Calu3 (cell line): ENCODE results near the gene ZCCHC24. TPM values are rescaled to one million over a fixed set of nuclear protein-coding genes. Genes with fewer than 3 reads are reported as not detected.

Experiments used
- BruUV-seq: library from RNA; stranded (reverse); fragments of 400-500 nt; replicated peaks from 2 replicates; lab custom pipeline; 2021; lab: Mats Ljungman, UMichigan
- CTCF ChIA-PET: fragments of 300-600 bp; sonication (Branson Sonifier 250); formaldehyde crosslinking; loops from one replicate; lab custom pipeline; 2022; ENCODE audit warnings: antibody characterized with exemption; lab: Charles Lee
- DNase-seq: peaks from one replicate; pipeline ENCODE4 v3.0.0; 2022
- H3K27ac Mint-ChIP-seq: one replicate; pipeline ENCODE4 v1.8.0; 2022; ENCODE audit warnings: mixed read lengths; ENCODE audit not compliant: unreplicated experiment
- H3K27me3 Mint-ChIP-seq: one replicate; pipeline ENCODE4 v1.8.0; 2022; ENCODE audit warnings: mixed read lengths; ENCODE audit not compliant: unreplicated experiment
- H3K36me3 Mint-ChIP-seq: one replicate; pipeline ENCODE4 v1.8.0; 2022; ENCODE audit warnings: mild to moderate bottlenecking, moderate library complexity, mixed read lengths; ENCODE audit not compliant: insufficient read depth, unreplicated experiment
- H3K4me1 Mint-ChIP-seq: one replicate; pipeline ENCODE4 v1.8.0; 2022; ENCODE audit warnings: mild to moderate bottlenecking, low read depth, mixed read lengths; ENCODE audit not compliant: unreplicated experiment
- H3K4me3 Mint-ChIP-seq: one replicate; pipeline ENCODE4 v1.8.0; 2022; ENCODE audit warnings: mild to moderate bottlenecking, low read depth, moderate library complexity, mixed read lengths; ENCODE audit not compliant: unreplicated experiment
- H3K9me3 Mint-ChIP-seq: one replicate; pipeline ENCODE4 v1.8.0; 2022; ENCODE audit warnings: low read depth, mixed read lengths; ENCODE audit not compliant: unreplicated experiment
- CTCF ChIP-seq: fragments of 200-600 bp; IDR thresholded peaks from one replicate; pipeline ENCODE4 v1.8.0; 2022; ENCODE audit warnings: antibody characterized with exemption; ENCODE audit not compliant: unreplicated experiment
- intact Hi-C: fragments of 100-400 bp; cut with micrococcal nuclease; formaldehyde crosslinking; loops from one replicate; pipeline ENCODE4 v1.10.0; 2022; ENCODE audit not compliant: unreplicated experiment
- total RNA-seq: library from RNA; stranded (reverse); gene quantifications from 2 replicates; pipeline ENCODE4 v1.2.3, GENCODE V29; 2022

The ZCCHC24 gene
- total RNA-seq, 1 experiment from 2014 or later, result 1.4 TPM

DNA sequence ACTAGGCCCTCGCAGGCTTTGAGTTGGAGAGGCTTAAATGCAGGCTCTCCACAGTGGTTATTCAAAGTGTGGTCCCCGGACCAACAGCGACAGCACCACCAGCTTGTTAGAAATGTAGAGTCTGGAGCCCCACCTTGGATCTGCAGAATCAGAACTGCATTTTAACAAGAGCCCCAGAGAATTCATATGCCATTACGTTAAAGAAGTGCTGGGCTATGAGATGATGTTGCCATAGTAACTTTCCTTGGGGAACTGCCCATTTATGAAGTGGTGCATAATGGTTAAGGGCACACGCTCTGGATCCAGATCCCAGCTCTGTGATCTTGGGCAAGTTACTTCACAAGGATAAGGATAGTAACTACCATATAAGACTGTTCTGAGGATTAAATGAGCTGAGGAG is 48.9 kb downstream of the ZCCHC24 start:
- no peak for DNase-seq
- no peak for TF ChIP-seq CTCF
- no peak overlapping the region for H3K4me3 Mint-ChIP-seq
- no peaks in the 10 kb centered on the region for H3K9me3 Mint-ChIP-seq
- intact Hi-C loops, result no loop called here
- no TSS peak for BruUV-seq
- H3K36me3 Mint-ChIP-seq, result no peaks in the 10 kb centered on the region
- CTCF ChIA-PET, result interaction anchor here (1.5 kb wide), 1 partner anchor 22 kb away, joined by 4 read pairs; no protein-coding TSS in a partner anchor
- no peaks in the 10 kb centered on the region for H3K4me1 Mint-ChIP-seq
- H3K27me3 Mint-ChIP-seq, result peaks cover 45% of the 10 kb centered on the region
- no peak overlapping the region for H3K27ac Mint-ChIP-seq

DNA sequence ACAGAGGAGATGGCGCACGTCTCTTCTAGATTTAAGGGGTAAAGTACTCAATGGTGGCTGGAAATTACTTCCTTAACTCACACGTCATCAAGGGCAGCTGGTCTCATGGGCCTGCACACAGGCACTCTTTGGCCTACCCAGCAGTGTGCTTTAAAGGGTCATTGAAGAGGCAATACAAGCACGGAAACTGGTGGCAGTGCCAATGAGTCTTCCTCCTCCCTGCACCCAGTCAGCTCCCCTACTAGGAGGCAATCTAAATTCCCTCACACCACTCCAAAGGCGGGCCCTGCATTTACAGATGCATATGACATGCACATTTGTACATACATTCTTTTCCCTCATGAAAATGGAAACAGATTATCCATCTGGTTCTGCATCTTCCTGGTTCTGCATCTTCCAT is 50.8 kb downstream of the ZCCHC24 start:
- CTCF ChIA-PET, result no interaction called here
- intact Hi-C loops, result no loop called here
- BruUV-seq, result no TSS peak
- peaks cover 52% of the 10 kb centered on the region for H3K27me3 Mint-ChIP-seq
- no peaks in the 10 kb centered on the region for H3K4me1 Mint-ChIP-seq
- no peaks in the 10 kb centered on the region for H3K9me3 Mint-ChIP-seq
- peaks cover 5% of the 10 kb centered on the region for H3K36me3 Mint-ChIP-seq
- no peak overlapping the region for H3K27ac Mint-ChIP-seq
- no peak overlapping the region for H3K4me3 Mint-ChIP-seq
- no peak for TF ChIP-seq CTCF
- no peak for DNase-seq

- no peak for TF ChIP-seq CTCF
- Mint-ChIP-seq H3K9me3 (no peaks in the 10 kb centered on the region), H3K36me3 (peaks cover 5% of the 10 kb centered on the region), H3K4me1 (no peaks in the 10 kb centered on the region), H3K4me3 (no peak overlapping the region), H3K27ac (no peak overlapping the region), H3K27me3 (peaks cover 46% of the 10 kb centered on the region)
- CTCF ChIA-PET, result interaction anchor here (0.6 kb wide), 1 partner anchor 13 kb away, joined by 6 read pairs; no protein-coding TSS in a partner anchor
- intact Hi-C loops, result no loop called here
- no peak for DNase-seq
- BruUV-seq, result no TSS peak
Observed at GRCh38 chr10:79393924-79394610, 51.4 kb downstream of the ZCCHC24 start.

DNA sequence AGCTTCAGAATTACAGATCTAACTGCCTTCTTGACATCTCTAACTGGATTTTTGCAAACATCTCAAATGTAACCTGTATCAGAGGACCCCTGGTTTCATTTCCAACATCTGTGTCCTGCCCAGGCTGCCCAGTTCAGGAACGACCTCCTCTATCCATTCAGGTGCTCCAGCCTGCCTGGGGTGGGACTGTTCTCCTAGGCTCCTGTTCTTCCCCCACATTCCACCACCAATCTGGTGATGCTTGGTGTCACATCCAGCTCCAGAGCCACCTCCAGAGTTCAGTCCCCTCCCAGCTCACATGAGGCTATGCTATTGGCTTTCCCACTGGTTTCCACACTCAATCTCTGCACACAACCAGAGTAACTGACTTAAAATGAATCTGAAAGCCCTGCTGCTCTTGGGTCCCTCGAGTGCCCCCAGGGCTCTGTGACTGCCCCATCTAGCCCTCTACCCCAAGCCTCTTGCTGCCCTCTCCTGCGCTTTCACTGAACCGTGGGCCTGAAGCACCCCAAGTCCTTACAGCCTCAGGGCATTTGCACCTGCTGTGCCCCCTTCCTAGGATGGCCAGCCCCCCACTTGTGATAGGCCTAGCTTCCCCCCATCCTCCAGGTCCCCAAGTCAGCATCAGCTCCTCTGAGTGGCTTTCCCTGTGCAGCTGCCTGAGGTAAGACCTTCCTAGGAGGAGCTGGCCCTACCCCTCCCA is 52.1 kb downstream of the ZCCHC24 start:
- DNase-seq, result no peak
- Mint-ChIP-seq H3K36me3 (peaks cover 5% of the 10 kb centered on the region), H3K27ac (no peak overlapping the region), H3K4me3 (no peak overlapping the region), H3K4me1 (no peaks in the 10 kb centered on the region), H3K27me3 (peaks cover 43% of the 10 kb centered on the region), H3K9me3 (no peaks in the 10 kb centered on the region)
- CTCF ChIA-PET, result interaction anchor here (0.6 kb wide), 1 partner anchor 12 kb away, joined by 6 read pairs; no protein-coding TSS in a partner anchor
- no peak for TF ChIP-seq CTCF
- intact Hi-C loops, result no loop called here
- BruUV-seq, result no TSS peak
